ENCODE results near the gene FICD. TPM values are rescaled to one million over a fixed set of nuclear protein-coding genes. Genes with fewer than 3 reads are reported as not detected.
"Not testable (repeated sequence)": the region's sequence is repeated elsewhere in the genome, so short reads cannot be mapped to it uniquely, and the experiment has no call there.

FICD gene
- polyA plus RNA-seq (ENCODE audit: insufficient read length) = 1.6 TPM

- peak; percentile 100 for DNase-seq
These were observed at the start of gene FICD for GRCh38 chr12:108514973-108515814. FICD (plus strand) TSS chr12:108515277; CDS start chr12:108516973, 1,696 bp downstream.

DNA sequence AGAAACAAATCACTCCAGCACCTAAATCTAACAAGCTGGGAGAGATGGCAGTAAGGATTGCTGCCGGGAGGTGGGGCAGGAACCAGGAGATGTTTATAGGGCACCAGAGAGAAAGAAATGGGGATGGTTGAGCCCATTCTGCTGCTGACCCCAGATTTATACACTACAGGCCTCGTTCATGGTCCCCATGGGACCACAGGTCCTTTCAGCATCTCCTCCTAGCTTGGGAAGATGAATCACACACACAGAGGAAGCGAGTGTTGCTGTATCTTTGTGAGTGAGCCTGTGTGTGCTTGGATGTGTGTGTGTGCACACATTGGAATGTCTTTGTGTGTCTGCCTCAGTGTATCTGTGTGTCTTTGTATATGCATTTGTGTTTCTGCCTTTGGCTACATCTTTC is 49.7 kb upstream of the FICD start:
- DNase-seq = no peak

DNA sequence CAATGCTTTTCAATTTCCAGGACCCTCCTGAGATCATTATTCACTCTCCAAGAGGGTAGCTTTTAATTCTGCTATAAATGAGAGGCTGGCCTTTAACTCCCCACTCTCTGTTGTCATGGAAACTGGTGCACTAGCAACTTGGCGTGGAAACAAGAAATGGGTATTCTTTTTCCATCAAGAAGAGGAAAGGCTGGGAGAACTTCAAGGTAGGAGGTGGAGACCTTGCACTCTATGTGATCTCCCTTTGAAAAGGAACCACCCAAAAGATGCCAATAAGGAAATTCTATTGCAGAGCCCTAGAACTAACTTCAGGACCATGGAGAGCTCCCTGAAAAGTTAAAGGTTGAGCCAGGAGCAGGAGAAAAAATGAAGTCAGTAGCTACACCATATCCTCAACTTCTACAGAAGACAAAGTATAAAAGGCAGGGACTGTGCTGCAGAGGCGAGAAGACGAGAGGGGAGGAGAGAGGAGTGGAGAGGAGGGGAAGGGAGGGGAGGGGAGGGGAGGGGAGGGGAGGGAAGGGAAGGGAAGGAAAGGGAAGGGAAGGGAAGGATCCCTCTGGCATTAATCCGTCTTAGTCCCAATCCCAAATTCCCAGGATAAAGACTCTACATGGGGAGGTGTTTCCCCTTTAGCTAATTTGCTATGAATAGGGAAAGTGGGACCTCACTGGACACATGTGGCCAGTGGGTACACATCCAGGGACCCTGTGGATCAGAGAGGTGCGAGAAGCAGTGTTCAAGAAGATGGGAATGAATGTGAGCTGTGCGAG is 46.7 kb upstream of the FICD start:
- DNase-seq = peak; percentile 47

DNA sequence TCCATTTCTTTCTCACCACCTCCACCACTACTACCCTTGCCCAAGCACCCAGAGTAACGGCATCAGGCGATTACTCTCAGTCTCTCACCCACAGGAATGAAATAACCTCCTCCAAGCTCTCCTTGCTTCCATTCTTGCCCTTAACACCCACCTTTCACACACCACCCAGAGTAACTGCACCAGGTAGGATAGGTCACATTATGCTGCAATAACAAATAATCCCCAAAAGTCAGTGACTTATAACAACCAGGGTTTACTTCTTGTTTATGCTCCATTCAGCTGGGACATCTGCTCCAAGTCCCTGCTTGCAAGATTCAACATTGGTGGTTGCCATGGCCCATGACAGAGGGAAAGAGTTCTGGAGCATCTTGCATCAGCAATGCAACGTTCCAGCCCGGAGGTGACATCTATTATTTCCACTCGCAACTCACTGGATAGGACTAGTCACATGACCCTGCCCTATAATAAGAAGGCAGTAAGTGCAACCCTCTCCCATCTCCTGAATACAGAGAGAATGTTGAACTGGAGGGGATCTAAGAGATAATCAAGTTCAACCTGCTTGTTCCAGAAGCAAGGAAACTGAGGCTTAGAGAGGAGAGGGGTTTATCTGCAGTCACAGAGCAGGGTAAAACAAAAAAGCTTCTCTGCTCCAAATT is 41.5 kb upstream of the FICD start:
- DNase-seq = no peak

DNA sequence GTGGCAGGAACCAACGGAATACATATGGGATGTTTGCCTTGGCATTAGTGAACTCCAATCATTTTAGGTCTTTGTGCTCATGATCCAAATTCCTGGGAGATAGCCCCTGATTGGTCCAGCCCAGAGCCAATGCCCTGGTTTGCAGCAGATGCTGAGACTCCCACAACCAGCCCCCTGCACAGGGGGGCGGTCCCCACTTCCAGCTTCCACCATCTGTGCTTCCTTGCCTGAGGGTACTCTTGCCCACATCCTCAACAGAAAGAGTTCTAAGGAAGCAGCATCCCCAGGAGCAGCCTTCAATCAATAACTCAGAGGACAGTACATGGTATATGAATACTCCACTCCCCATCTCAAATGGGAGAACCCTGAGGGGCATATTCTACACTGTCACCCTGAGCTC is 39.7 kb upstream of the FICD start:
- DNase-seq = no peak

GRCh38 chr12:108477055-108477880 is 37.8 kb upstream of the FICD start:
- DNase-seq = no peak

DNA sequence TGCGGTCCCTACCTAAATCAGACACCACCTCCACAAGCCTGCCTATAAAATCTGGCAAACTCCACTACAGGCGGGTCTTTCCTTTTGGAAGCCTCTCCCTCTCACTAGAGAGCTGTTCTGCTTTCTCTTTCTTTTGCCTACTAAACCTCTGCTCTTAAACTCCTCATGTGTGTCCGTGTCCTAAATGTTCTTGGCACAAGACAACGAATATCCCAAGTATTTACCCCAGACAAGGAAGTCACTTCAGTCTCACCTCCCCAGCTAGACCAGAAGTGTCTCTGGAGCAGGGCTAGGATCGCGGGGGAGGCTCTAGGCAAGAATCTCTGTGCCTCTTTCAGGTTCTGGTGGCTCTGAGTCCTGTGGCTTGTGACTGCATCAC is 37.2 kb upstream of the FICD start:
- no peak for DNase-seq

- DNase-seq = no peak
These were observed 36.4 kb upstream of the FICD start for GRCh38 chr12:108478611-108479206.

GRCh38 chr12:108479364-108480070 is 35.6 kb upstream of the FICD start:
- DNase-seq = no peak

GRCh38 chr12:108482717-108483212 is 32.3 kb upstream of the FICD start:
- DNase-seq = no peak

GRCh38 chr12:108483213-108484059 is 31.6 kb upstream of the FICD start:
- no peak for DNase-seq

- DNase-seq = no peak
These were observed 30.6 kb upstream of the FICD start for GRCh38 chr12:108484431-108484830.

DNA sequence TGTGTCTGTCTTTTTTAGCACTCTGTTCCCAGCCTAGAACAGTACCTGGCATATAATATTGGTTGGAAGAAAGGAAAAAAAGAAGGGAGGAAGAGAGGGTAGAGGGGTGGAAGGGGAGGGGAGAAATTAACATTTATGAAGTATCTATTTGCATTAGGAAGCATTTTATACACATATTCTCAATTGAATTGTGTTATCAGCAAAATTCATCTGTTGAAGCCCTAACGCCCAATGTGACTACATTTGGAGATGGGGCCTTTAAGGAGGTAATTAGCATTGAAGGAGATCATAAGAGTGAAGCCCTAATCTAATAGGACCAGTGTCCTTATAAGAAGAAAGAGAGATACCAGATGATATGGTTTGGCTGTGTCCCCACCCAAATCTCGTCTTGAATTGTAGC is 30.2 kb upstream of the FICD start:
- no peak for DNase-seq

- not testable (repeated sequence) for DNase-seq
These were observed 29.7 kb upstream of the FICD start for GRCh38 chr12:108485371-108485770.

DNA sequence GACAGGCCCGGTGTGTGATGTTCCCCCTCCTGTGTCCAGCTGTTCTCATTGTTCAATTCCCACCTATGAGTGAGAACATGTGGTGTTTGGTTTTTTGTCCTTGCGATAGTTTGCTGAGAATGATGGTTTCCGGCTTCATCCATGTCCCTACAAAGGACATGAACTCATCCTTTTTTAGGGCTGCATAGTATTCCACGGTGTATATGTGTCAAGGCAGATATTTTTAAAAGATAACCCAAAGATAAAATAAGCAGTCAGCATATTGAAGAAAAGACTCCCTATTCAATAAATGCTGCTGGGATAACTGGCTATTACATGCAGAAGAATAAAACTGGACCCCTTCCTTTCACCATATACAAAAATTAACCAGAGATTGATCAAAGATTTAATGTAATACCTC is 28.0 kb upstream of the FICD start:
- not testable (repeated sequence) for DNase-seq

GRCh38 chr12:108491256-108491655 is 23.8 kb upstream of the FICD start:
- DNase-seq = no peak

DNA sequence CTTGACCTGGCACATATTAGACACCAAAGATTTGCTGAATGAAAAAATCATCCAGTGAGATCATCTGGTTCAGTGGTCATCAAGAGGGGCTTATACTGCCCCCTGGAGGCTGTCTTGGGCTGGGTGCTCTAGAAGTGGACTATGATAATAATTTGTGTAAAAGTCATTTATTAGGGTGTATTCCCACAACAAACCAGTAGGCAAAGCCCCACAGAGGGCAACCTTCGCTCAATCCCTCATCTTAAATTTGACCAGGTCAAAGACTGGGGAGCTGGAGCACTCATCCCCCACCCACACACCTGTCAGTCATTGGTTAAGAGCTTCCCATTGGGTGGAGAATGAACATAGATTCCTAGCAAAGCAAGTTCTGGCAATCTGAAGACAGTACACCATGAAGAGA is 20.0 kb upstream of the FICD start:
- DNase-seq = peak; percentile 23

DNA sequence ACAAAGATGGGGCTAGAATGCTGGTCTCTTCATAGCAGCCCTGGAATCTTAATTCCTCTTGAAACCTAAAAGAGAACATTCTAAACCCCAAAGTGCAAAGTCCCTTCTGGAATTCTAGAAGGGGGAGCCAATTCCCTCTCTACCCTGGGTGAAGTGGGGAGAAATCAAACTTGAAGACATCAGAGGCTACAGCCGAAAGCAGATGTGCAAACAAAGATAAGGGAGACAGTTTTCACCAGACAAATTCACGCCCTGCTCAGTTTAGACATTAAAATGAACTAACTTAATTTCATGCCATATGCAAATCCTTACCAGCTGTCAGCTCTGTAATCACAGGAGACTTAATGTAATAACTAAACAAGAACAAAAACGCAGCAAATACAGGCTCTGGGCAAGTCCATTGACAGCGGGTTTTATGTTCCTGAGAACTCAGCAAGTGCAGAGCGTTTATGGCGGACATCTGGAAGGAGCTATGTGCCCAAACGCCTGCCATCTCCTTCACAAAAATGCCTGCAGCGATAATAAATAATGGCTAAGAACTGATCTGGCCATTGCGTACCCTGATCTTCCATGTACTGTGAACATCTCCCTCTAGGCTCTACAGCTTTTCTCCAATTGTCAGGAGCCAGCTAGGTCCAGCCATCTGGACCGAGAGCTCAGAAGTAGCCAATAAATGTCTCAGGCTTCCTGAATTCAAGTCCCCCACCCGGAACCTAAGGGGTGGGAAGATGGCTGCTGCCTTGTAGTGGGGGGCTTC is 19.1 kb upstream of the FICD start:
- no peak for DNase-seq

DNA sequence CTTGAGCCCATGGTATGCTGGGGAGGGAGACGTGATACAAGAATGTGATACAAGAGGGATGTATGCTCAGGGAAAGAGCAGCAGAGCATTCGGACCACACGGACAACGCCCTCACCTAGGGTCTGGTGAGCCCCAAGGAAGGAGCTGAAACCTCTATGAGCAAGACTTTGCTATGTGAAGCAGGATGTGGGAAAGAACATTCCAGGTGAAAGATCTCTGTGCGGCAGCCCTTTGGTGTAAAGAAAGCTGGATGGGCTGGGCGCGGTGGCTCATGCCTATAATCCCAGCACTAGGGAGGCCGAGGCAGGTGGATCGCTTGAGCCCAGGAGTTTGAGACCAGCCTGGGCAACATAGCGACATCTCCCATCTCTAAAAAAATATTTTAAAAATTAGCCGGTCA is 16.9 kb upstream of the FICD start:
- no peak for DNase-seq
